Natural killer cell (primary cell): ENCODE data around the gene PCED1B. TPM values are rescaled to one million over a fixed set of nuclear protein-coding genes. Genes with fewer than 3 reads are reported as not detected.
"Not testable (repeated sequence)": the region's sequence is repeated elsewhere in the genome, so short reads cannot be mapped to it uniquely, and the experiment has no call there.

ENCODE experiments used
- ATAC-seq, 3 donors: fragments of 150-1000 bp in 2 of 3; fragments of 200-7000 bp in 1 of 3; cut with Tn5 transposase; 1 replicate in 1 of 3; 2 replicates in 2 of 3; pipeline ENCODE4 v1.10.0; 2021; ENCODE audit warnings: mild to moderate bottlenecking in 2 of 3, moderate library complexity in 2 of 3
- DNase-seq, 2 donors: peaks; one replicate each; pipeline versions ENCODE4 v3.0.0 to v3.0.0-alpha.2; 2013 to 2021; ENCODE audit warnings: mixed read lengths in 1 of 2
- H3K27ac ChIP-seq: one replicate; pipeline ENCODE4 v1.5.1; 2013; ENCODE audit warnings: mild to moderate bottlenecking, low read length
- H3K27me3 ChIP-seq: one replicate; pipeline ENCODE4 v1.6.1; 2013; ENCODE audit warnings: low read length; ENCODE audit not compliant: control insufficient read depth, insufficient read depth
- H3K36me3 ChIP-seq: one replicate; pipeline ENCODE4 v1.6.1; 2013; ENCODE audit warnings: low read length; ENCODE audit not compliant: control insufficient read depth, insufficient read depth
- H3K4me1 ChIP-seq: one replicate; pipeline ENCODE4 v1.6.1; 2013; ENCODE audit warnings: low read length; ENCODE audit not compliant: control insufficient read depth, insufficient read depth
- H3K4me3 ChIP-seq: one replicate; pipeline ENCODE4 v1.5.1; 2013; ENCODE audit warnings: low read length
- H3K9me3 ChIP-seq: one replicate; pipeline ENCODE4 v1.6.1; 2013; ENCODE audit warnings: low read length; ENCODE audit not compliant: control insufficient read depth, insufficient read depth
- H3K27ac Mint-ChIP-seq, 2 donors: one replicate each; pipeline ENCODE4 v1.8.0; 2022; ENCODE audit warnings: mild to moderate bottlenecking in 2 of 2, mixed read lengths in 2 of 2, moderate library complexity in 1 of 2
- H3K27me3 Mint-ChIP-seq, 2 donors: one replicate each; pipeline ENCODE4 v1.8.0; 2022; ENCODE audit warnings: low read depth in 2 of 2, mixed read lengths in 2 of 2
- H3K36me3 Mint-ChIP-seq: one replicate; pipeline ENCODE4 v1.8.0; 2022; ENCODE audit warnings: mixed read lengths
- H3K4me1 Mint-ChIP-seq, 2 donors: one replicate each; pipeline ENCODE4 v1.8.0; 2022; ENCODE audit warnings: mixed read lengths in 2 of 2
- H3K4me3 Mint-ChIP-seq: one replicate; pipeline ENCODE4 v1.8.0; 2022; ENCODE audit warnings: mild to moderate bottlenecking, moderate library complexity, mixed read lengths
- H3K9me3 Mint-ChIP-seq, 2 donors: one replicate each; pipeline ENCODE4 v1.8.0; 2022; ENCODE audit warnings: mixed read lengths in 2 of 2
- CTCF ChIP-seq: fragments of 200-600 bp; IDR thresholded peaks from one replicate; pipeline ENCODE4 v1.8.0; 2022; ENCODE audit warnings: antibody characterized with exemption
- WGBS: methylation state at CpG from one replicate; pipeline ENCODE4 v1.1.7; 2013; ENCODE audit warnings: missing lambda C conversion rate; ENCODE audit not compliant: insufficient coverage; 5-methylcytosine and 5-hydroxymethylcytosine counted together
- intact Hi-C: fragments of 100-400 bp; cut with micrococcal nuclease; formaldehyde crosslinking; loops from one replicate; pipeline ENCODE4 v1.14.2; 2022
- total RNA-seq, 4 donors: library from RNA; stranded (reverse); fragments of 120-200 nt in 1 of 4; gene quantifications; one replicate each; pipeline versions ENCODE4 v1.2.3 to v1.2.4, GENCODE V29; 2013 to 2022

Gene PCED1B
- total RNA-seq, 3 donors from 2014 or later (not counting 1 experiment from before 2014, with no cell fraction given), result 30.2 to 35.9 (median 33.3) TPM

- Histone ChIP-seq H3K27ac (peak overlapping the region; percentile 87), H3K9me3 (no peaks in the 10 kb centered on the region), H3K4me1 (peaks cover 55% of the 10 kb centered on the region), H3K4me3 (peak overlapping the region; percentile 69), H3K27me3 (no peaks in the 10 kb centered on the region), H3K36me3 (peaks cover 16% of the 10 kb centered on the region)
- DNase-seq (peak in 1 of 2 donors; percentile 46), ATAC-seq (no peak)
- TF ChIP-seq CTCF, result no peak
- Mint-ChIP-seq H3K4me3 (peak overlapping the region; percentile 96), H3K4me1 (peaks cover 75 to 77% of the 10 kb centered on the region in 2 donors), H3K27me3 (no peaks in the 10 kb centered on the region), H3K27ac (peak overlapping the region; percentile 97 to 99), H3K36me3 (peaks cover 3% of the 10 kb centered on the region), H3K9me3 (no peaks in the 10 kb centered on the region)
- 42% methylated on average over 7 of the region's 7 CpGs for WGBS
- intact Hi-C loops, result loop anchor here (5.0 to 10.0 kb wide), 6 partner anchors 63 to 947 kb away; partner anchors contain the start of genes HDAC7, SLC38A1 and SLC38A2
Measured at GRCh38 chr12:47214771-47215170, 135.3 kb downstream of the PCED1B start.

GRCh38 chr12:47216150-47216677, 136.8 kb downstream of the PCED1B start:
- H3K4me3 ChIP-seq, result peak overlapping the region; percentile 69
- Mint-ChIP-seq H3K36me3 (no peaks in the 10 kb centered on the region), H3K27me3 (no peaks in the 10 kb centered on the region), H3K27ac (peak overlapping the region; percentile 97 to 99), H3K9me3 (no peaks in the 10 kb centered on the region), H3K4me1 (peaks cover 74 to 79% of the 10 kb centered on the region in 2 donors), H3K4me3 (peak overlapping the region; percentile 96)
- H3K27ac ChIP-seq, result peak overlapping the region; percentile 87
- no peak for TF ChIP-seq CTCF
- intact Hi-C loops, result loop anchor here (1.0 to 10.0 kb wide), 9 partner anchors 9 to 1001 kb away; partner anchors contain the start of genes HDAC7, SLC38A1 and SLC38A2
- H3K9me3 ChIP-seq, result no peaks in the 10 kb centered on the region
- peaks cover 56% of the 10 kb centered on the region for H3K4me1 ChIP-seq
- peaks cover 8% of the 10 kb centered on the region for H3K36me3 ChIP-seq
- no peaks in the 10 kb centered on the region for H3K27me3 ChIP-seq
- 0% methylated on average over 7 of the region's 8 CpGs for whole genome bisulfite sequencing
- ATAC-seq (peak; percentile 74 to 90 (median 86)), DNase-seq (peak; percentile 62 to 88)

GRCh38 chr12:47217595-47217869, 138.1 kb downstream of the PCED1B start:
- intact Hi-C loops, result loop anchor here (2.0 to 10.0 kb wide), 8 partner anchors 25 to 1003 kb away; partner anchors contain the start of genes HDAC7, SLC38A1 and SLC38A2
- peaks cover 11% of the 10 kb centered on the region for H3K36me3 ChIP-seq
- not testable (repeated sequence) for H3K9me3 ChIP-seq, ATAC-seq, H3K9me3 Mint-ChIP-seq, H3K27me3 ChIP-seq, H3K36me3 Mint-ChIP-seq, H3K27me3 Mint-ChIP-seq
- H3K27ac ChIP-seq, result peak overlapping the region; percentile 87
- H3K4me3 ChIP-seq, result peak overlapping the region; percentile 69
- peaks cover 58% of the 10 kb centered on the region for H3K4me1 ChIP-seq
- H3K4me1 Mint-ChIP-seq, result peaks cover 73 to 80% of the 10 kb centered on the region in 2 donors
- H3K4me3 Mint-ChIP-seq, result peak overlapping the region; percentile 96
- 66% methylated on average over 6 of the region's 8 CpGs for WGBS
- peak overlapping the region; percentile 97 to 99 for H3K27ac Mint-ChIP-seq
- peak in 1 of 2 donors; percentile 45 for DNase-seq

- peaks cover 61% of the 10 kb centered on the region for H3K4me1 ChIP-seq
- peaks cover 11% of the 10 kb centered on the region for H3K36me3 ChIP-seq
- WGBS, result 68% methylated on average over 8 of the region's 8 CpGs
- no peaks in the 10 kb centered on the region for H3K9me3 Mint-ChIP-seq
- H3K27ac Mint-ChIP-seq, result peak overlapping the region; percentile 97 to 99
- peak overlapping the region; percentile 69 for H3K4me3 ChIP-seq
- no peak for ATAC-seq
- H3K36me3 Mint-ChIP-seq, result no peaks in the 10 kb centered on the region
- no peaks in the 10 kb centered on the region for H3K9me3 ChIP-seq
- peak in 1 of 2 donors; percentile 63 for DNase-seq
- intact Hi-C loops, result loop anchor here (5.0 to 10.0 kb wide), 5 partner anchors 59 to 951 kb away; partner anchors contain the start of genes HDAC7, SLC38A1 and SLC38A2
- no peak for TF ChIP-seq CTCF
- peak overlapping the region; percentile 96 for H3K4me3 Mint-ChIP-seq
- no peaks in the 10 kb centered on the region for H3K27me3 ChIP-seq
- peak overlapping the region; percentile 87 for H3K27ac ChIP-seq
- no peaks in the 10 kb centered on the region for H3K27me3 Mint-ChIP-seq
- H3K4me1 Mint-ChIP-seq, result peaks cover 73 to 80% of the 10 kb centered on the region in 2 donors
Measured at GRCh38 chr12:47218191-47218654, 138.8 kb downstream of the PCED1B start.
